NCI-H1436 treated with DMSO at 0.1 percent for 48 hours (cell line): ENCODE data around the gene TTC39A.
"Not testable (repeated sequence)": the region's sequence is repeated elsewhere in the genome, so short reads cannot be mapped to it uniquely, and the experiment has no call there.

Source experiments
- DNase-seq: peaks from one replicate; lab custom pipeline; 2025; lab: John Stamatoyannopoulos, UW

TTC39A gene

DNA sequence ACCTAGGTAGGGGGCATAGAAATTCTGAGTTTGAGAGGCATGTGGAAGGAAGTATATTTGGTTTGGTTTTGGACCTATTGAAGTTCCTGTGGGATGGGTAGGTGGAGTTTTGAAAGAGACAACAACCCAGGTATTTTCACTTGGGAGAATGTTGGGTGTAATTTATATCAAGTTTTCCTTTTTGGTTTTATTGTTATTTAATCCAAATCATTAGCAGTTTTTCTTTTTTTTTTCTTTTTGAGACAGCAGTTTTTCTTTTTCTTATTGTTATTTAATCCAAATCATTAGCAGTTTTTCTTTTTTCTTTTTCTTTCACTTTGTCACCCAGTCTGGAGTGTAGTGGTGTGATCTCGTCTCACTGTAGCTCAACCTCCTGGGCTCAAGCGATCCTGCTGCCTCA lies 64.2 kb downstream of the TTC39A start:
- DNase-seq: no peak

DNA sequence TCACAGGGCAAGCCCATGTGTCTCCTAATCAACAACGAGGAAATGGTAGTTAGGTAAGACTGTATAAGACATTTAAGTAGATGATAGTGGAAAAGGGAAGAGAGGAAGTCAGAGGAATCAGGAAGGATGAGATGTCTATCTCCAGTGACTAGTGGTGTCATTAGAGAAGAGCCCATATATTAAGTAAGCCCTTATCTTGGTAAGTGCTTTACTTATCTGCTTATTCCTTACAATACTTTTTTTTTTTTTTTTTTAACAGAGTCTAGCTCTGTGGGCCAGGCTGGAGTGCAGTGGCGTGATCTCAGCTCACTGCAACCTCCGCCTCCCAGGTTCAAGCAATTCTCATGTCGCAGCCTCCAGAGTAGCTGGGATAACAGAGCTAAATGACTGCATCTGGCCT lies 64.7 kb downstream of the TTC39A start:
- DNase-seq: no peak

DNA sequence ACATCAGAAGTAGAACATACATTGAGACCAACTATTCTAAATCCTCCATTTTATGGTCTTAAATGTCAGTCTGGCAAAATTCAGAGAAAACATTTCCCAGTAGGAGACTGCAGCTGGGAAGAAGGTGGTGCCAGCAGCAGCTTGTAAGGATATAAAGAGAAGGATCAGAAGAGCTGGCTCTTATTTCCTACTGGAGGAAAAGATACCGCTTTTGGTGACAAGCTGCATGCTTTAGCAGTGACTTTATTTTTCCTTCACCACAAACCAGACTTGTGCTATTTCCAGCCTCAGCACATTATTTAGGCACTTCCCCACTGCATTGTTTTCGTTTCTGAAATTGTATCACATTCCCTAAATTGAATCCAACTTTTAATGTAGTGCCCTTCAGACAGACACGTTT lies 65.9 kb downstream of the TTC39A start:
- no peak for DNase-seq

DNA sequence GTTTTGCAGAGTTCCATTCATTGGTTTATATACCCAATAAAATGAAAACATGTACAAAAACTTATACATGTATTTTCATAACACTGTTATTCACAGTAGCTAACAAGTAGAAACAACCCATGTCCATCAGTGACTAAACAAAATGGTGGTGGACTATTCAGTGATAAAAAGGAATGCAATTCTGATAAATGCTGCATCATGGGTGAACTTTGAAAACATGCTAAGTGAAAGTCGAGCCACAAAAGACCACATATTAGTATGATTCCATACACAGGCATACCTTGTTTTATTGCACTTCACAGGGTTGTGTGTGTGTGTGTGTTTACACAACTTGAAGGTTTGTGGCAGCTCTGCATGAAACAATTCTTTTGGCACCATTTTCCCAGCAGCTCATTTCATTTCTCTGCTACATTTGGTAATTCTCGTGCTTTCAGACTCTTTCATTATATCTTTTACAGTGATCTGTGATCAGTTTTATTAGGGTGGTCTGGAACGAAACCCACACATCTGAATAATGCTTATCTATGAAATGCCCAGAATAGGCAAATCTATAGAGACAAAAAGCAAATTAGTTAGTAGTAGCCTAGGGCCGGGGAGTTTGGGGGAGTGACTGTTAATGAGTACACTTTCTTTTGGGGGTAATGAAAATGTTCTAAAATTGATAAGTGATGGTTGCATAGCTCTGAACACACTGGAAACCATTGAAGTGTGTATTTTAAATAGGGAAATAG lies 67.0 kb downstream of the TTC39A start:
- no peak for DNase-seq

DNA sequence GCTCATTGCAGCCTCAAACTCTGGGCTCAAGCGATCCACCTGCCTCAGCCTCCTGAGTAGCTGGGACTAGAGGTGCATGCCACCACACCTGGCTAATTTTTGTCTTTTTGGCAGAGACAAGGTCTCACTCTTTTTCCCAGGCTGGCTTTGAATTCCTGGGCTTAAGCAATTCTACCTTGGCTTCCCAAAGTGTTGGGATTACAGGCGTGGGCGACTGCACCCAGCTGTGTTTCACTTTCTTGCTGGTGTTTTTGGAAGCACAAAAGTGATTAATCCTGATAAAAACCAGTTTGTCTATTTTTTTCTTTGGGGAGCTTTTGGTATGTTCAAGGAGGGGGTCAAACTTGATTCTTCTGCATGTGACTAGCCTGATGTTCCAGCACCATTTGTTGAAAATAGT lies 75.0 kb downstream of the TTC39A start:
- DNase-seq: no peak

DNA sequence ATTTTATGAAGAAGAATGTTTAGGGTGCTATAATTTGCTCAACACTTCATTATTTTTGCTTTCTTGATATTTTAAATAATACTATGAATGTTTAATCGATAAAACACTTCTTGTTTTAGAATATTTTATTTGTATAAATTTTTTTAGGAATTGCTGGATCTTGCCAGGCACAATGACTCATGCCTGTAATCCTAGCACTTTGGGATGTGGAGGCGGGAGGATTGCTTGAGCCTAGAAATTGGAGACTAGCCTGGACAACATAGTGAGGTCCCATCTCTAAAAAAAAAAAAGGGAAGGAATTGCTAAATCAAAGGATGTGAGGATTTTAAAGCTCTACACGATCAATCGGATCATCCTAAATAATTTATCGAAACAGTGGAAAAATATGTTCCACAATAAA lies 76.7 kb downstream of the TTC39A start:
- no peak for DNase-seq

DNA sequence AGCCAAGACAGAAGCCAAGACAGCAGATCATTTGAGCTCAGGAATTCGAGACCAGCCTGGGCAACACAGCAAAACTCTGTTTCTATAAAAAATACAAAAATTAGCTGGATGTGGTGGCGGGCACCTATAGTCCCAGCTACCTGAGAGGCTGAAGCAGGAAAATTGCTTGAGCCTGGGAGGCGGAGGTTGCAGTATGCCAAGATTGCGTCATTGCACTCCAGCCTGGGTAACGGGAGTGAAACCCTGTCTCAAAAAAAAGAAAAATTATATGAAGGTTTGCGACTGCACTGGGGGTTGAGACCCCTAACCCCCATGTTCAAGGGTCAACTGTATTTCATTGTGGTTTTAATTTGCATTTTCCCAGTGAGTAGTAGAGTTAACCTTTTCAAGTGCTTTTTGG lies 78.0 kb downstream of the TTC39A start:
- DNase-seq: no peak

DNA sequence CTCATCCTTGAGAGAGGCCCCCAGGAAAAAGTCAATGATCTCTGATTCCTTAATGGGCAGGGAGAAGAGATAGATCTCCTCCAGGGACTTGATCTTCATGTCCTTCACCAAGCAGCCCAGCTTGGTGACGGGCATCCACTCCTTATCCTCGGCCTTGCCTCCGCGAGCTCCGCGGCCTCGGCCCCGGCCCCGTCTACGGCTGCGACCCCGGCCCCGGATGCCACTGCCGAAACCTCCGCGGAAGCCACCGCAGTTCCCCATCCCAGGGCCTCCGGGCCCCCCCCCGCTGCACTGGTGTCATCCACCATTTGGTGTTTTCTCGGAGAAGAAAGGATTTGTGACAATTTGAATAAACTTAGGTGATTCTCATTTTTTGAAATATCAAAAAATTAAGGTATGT lies 79.2 kb downstream of the TTC39A start:
- DNase-seq: not testable (repeated sequence)

DNA sequence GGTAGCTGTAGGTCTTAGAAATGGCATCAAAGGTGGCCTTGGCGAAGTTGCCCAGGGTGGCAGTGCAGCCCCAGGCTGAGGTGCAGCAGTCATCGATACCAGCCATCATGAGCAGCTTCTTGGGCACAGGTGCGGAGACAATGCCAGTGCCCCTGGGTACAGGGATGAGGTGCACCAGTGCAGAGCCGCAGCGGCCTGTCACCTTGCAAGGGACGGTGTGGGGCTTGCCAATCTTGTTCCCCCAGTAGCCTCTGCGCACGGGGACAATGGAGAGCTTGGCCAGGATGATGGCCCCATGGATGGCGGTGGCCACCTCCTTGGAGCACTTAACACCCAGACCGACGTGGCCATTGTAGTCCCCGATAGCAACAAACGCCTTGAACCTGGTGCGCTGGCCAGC lies 79.6 kb downstream of the TTC39A start:
- not testable (repeated sequence) for DNase-seq

DNA sequence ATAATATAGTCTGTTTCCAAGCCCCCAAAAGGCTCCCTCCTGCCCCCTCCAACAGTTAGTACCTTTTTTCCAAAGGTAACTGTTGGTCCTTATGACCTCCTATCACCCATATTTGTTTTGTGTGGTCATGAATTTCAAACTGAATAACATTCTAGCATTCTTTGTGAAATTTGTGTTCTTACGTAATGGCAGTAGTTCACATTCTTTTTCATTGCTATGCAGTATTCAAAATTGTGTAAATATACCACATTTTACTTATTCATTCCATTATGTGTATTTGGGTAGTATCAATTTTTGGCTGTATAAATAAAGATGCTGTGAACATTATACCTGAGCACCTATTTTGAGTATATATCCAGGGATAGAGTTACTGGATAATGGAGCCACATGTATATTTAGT lies 80.9 kb downstream of the TTC39A start:
- no peak for DNase-seq

DNA sequence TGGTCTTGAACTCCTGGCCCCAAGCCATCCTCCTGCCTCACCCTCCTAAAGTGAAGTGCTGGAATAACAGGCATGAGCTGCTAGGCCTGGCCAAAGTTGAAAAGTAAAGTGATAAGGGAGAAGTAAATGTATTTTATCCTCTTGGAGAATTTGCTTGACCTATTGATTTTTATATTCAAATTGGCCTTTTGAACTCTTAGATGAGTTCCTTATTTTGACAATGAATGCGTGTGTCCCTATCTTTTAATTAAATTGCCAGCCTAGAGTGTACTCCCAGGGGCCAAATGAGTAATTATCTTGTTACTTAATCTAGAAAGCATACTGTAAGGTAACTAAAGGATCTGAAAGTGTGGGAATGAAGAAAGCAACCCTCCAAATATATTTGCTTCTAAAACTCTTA lies 82.9 kb downstream of the TTC39A start:
- DNase-seq: no peak

DNA sequence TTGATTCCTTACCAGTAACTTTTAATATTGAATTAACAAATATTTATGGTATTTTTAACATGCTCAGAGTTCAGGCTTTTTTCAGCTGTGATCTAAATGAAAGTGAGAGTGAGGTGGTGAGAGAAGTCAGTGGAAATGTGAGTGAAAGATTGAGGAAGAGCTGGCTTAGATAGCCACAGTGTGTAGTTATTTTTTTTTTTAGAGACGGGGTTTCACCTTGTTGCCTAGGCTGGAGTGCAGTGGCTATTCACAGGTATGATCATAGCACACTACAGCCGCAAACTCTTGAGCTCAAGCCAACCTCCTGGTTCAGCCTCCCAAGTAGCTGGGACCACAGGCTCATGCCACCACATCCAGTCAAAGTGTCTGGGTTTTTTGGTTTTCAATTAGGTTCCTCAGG lies 83.3 kb downstream of the TTC39A start:
- DNase-seq: no peak

DNA sequence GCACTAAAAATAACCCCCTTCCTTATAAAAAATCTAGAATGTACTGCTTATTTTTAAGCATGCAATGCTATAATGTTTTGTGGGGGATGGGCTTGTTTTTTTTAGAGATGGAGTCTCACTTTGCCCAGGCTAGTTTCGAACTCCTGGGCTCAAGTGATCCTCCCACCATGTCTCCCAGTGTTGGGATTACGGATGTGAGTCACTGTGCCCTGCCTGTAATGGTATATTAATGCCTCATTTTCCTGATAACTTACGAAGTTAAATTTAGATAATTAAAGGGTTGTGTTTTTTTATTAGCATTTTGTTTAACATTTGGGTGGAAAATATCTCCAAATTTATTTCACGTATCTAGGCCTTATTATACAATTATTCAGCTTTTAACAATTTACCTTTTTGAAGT lies 87.8 kb downstream of the TTC39A start:
- no peak for DNase-seq

DNA sequence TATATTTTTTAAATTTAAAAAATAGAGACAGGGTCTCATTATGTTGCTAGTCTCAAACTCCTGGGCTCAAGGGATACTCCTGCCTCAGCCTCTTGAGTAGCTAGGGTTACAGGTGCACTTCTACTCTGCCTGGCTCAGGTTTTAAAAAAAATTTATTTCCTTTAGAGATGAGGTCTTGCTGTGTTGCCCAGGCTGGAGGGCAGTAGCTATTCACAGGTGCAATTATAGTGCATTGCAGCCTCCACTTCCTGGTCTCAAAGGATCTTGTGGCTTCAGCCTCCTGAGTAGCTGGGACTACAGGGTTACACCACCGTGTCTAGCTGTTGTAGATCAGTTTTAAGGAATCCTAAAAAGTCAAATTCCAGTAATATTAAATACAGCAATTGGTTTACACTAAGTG lies 89.2 kb downstream of the TTC39A start:
- no peak for DNase-seq

DNA sequence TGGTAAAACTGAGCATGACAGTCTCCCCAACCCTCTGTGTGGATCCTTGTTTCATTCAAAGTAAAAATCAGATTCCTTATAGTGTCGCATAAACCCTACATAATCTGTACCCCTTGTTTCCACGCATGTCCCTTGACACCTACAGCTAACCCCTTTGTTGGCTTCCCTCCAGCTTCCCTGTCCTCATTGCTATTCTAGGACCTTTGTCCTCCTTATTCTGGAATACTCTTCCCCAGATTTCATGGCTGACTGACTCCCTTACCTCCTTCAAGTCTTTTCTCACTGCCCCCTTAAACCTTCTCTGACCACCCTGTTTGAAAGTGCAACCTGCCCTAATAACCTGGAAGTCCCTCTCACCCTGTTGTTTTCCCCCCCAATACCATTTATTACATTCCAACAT lies 90.3 kb downstream of the TTC39A start:
- no peak for DNase-seq

DNA sequence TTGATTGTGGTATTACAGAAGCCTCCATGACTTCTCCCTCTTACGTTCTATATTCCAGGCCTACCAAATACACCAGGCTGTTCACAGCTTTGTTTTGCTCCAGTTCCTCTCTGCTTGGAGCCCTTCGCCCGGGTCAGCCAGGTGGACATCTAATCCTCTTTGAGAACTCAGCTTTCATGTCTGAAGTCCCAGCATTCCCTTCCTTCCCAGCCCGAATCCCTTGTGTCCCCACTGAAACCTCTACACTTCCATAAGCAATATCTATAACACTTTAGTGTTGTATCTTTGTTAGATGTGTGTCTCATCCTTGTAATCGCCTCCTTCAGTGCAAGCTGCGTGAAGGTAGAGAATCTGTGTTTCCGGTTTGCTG lies 92.3 kb downstream of the TTC39A start:
- DNase-seq: no peak

DNA sequence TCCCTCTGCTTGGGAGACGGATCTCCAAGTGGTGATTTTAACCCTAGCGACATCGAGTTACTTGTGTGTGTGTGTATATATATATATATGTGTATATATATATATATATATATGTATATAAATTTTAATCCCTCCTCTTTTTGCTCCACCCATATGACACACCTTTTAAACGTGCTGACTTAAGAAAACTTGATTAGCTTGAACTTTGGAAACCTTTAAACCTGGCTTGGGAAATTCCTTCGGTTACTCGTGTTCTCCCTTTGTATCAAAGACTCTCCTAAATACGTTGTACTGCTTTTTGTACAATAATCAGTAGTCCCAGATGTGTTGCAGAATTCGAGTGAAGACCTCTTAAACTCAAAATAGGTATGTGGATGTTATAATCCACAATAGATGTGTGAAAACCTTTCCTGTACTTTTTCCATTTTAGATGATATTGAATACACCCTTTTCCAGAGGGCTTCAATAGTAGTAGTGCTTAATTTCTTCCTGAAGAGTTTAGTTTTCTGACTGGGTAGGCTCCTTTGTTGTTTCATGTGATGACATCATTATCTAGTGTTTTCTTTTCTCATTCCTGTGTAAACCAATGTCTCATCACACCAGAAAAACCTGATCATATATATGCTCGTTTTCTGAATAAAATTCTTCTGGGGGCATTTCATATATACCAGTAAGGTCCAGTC lies 92.9 kb downstream of the TTC39A start:
- no peak for DNase-seq
